KMS-11 (cell line): ENCODE data around the gene ARHGEF10L.

Experiments used
- H2AFZ ChIP-seq: fragments of 200-600 bp; sonication (generic); 2 replicates; pipeline ENCODE4 v1.6.1; 2016; ENCODE audit warnings: antibody characterized with exemption, mixed run types, low read depth
- H3K27ac ChIP-seq: fragments of 200-600 bp; sonication (generic); 2 replicates; pipeline ENCODE4 v1.6.1; 2016; ENCODE audit warnings: mild to moderate bottlenecking, mixed run types
- H3K27me3 ChIP-seq: fragments of 200-600 bp; sonication (generic); 2 replicates; pipeline ENCODE4 v1.6.1; 2017; ENCODE audit warnings: mild to moderate bottlenecking, low read depth, mixed run types, moderate library complexity; ENCODE audit not compliant: insufficient read depth
- H3K36me3 ChIP-seq: fragments of 200-600 bp; sonication (generic); 2 replicates; pipeline ENCODE4 v1.6.1; 2017; ENCODE audit warnings: mild to moderate bottlenecking, mixed run types; ENCODE audit not compliant: insufficient read depth
- H3K4me1 ChIP-seq: fragments of 200-600 bp; sonication (generic); 2 replicates; pipeline ENCODE4 v1.6.1; 2016; ENCODE audit warnings: mild to moderate bottlenecking, low read depth, mixed run types; ENCODE audit not compliant: poor library complexity, severe bottlenecking
- H3K4me2 ChIP-seq: fragments of 200-600 bp; sonication (generic); 2 replicates; pipeline ENCODE4 v1.7.0; 2016; ENCODE audit warnings: mild to moderate bottlenecking, mixed run types
- H3K4me3 ChIP-seq: fragments of 200-600 bp; sonication (generic); IDR thresholded peaks from 2 replicates; pipeline ENCODE4 v1.6.1; 2017; ENCODE audit warnings: low read depth, low read length, mixed read lengths; ENCODE audit not compliant: insufficient read depth
- H3K79me2 ChIP-seq: fragments of 200-600 bp; sonication (generic); 2 replicates; pipeline ENCODE4 v1.6.1; 2016; ENCODE audit warnings: low read depth, mixed run types; ENCODE audit not compliant: insufficient read depth
- H3K9ac ChIP-seq: fragments of 200-600 bp; sonication (generic); 2 replicates; pipeline ENCODE4 v1.6.1; 2016; ENCODE audit warnings: mild to moderate bottlenecking, mixed run types
- H4K20me1 ChIP-seq: fragments of 200-600 bp; sonication (generic); 2 replicates; pipeline ENCODE4 v1.6.1; 2016; ENCODE audit warnings: mild to moderate bottlenecking, mixed run types; ENCODE audit not compliant: insufficient read depth
- TF ChIP-seq, protein P1 (sequence below): fragments of 200-600 bp; sonication (generic); conservative IDR thresholded peaks from 2 replicates; pipeline ENCODE4 v1.6.1; 2017; ENCODE audit warnings: low read depth, mild to moderate bottlenecking, antibody characterized with exemption, low read length, moderate library complexity, mixed read lengths

ARHGEF10L gene

GRCh38 chr1:17668624-17669175 lies 129.2 kb downstream of the ARHGEF10L start:
- Histone ChIP-seq H3K9ac (no peak overlapping the region), H3K79me2 (no peaks in the 10 kb centered on the region), H3K4me2 (no peak overlapping the region), H3K27ac (no peak overlapping the region), H3K4me3 (no peak overlapping the region), H2AFZ (no peak overlapping the region), H3K36me3 (no peaks in the 10 kb centered on the region), H3K27me3 (no peaks in the 10 kb centered on the region; the same call in 1 of the 2 replicates), H3K4me1 (no peaks in the 10 kb centered on the region), H4K20me1 (no peaks in the 10 kb centered on the region)
- TF ChIP-seq, protein P1, sequence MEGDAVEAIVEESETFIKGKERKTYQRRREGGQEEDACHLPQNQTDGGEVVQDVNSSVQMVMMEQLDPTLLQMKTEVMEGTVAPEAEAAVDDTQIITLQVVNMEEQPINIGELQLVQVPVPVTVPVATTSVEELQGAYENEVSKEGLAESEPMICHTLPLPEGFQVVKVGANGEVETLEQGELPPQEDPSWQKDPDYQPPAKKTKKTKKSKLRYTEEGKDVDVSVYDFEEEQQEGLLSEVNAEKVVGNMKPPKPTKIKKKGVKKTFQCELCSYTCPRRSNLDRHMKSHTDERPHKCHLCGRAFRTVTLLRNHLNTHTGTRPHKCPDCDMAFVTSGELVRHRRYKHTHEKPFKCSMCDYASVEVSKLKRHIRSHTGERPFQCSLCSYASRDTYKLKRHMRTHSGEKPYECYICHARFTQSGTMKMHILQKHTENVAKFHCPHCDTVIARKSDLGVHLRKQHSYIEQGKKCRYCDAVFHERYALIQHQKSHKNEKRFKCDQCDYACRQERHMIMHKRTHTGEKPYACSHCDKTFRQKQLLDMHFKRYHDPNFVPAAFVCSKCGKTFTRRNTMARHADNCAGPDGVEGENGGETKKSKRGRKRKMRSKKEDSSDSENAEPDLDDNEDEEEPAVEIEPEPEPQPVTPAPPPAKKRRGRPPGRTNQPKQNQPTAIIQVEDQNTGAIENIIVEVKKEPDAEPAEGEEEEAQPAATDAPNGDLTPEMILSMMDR: no peak

- Histone ChIP-seq H3K27ac (no peak overlapping the region), H4K20me1 (no peaks in the 10 kb centered on the region), H3K27me3 (no peaks in the 10 kb centered on the region; the same call in 1 of the 2 replicates), H2AFZ (no peak overlapping the region), H3K79me2 (no peaks in the 10 kb centered on the region), H3K4me1 (no peaks in the 10 kb centered on the region), H3K4me3 (no peak overlapping the region), H3K9ac (no peak overlapping the region), H3K4me2 (no peak overlapping the region), H3K36me3 (no peaks in the 10 kb centered on the region)
- TF ChIP-seq, protein P1: no peak
These were observed 129.8 kb downstream of the ARHGEF10L start for GRCh38 chr1:17669305-17669704.

DNA sequence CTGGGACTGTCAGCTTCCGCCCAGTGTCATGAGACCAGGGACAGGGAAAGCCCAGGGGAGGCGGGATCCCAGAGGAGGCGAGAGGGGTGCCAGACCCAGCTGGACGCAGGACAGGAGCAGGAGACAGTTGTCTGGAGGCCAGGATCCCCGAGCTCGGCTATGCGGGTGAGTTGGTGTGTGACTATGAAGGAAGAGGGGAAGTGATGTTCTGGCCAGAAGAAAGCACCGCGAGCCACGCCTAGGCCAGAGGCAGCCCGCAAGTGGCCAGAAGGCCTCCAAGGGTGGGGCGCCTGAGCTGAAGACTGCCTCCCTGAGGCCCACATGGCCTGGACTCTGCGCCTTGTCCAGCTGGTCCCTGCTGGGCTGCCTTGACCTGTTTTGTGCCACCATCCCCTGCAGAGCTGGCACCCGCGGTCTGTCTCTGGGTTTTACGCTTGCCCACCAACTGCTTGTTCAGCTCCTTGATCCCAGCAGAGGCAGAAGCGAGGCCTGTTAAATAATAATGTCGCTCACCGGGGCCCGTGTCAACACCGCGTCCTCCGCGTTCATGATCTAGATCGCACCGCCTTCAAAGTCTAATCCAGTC lies 130.5 kb downstream of the ARHGEF10L start:
- TF ChIP-seq, protein P1: no peak
- H3K27ac ChIP-seq: no peak overlapping the region

GRCh38 chr1:17670587-17671313 lies 131.3 kb downstream of the ARHGEF10L start:
- Histone ChIP-seq H3K27ac (no peak overlapping the region), H3K9ac (no peak overlapping the region), H3K4me3 (no peak overlapping the region)

More for the DNA sequence above, 130.5 kb downstream of the ARHGEF10L start:
- Histone ChIP-seq H3K9ac (no peak overlapping the region), H3K4me1 (no peaks in the 10 kb centered on the region), H3K36me3 (no peaks in the 10 kb centered on the region), H4K20me1 (no peaks in the 10 kb centered on the region), H2AFZ (no peak overlapping the region), H3K27me3 (no peaks in the 10 kb centered on the region; the same call in 1 of the 2 replicates), H3K79me2 (no peaks in the 10 kb centered on the region), H3K4me2 (no peak overlapping the region), H3K4me3 (no peak overlapping the region)

More at GRCh38 chr1:17670587-17671313, 131.3 kb downstream of the ARHGEF10L start:
- no peaks in the 10 kb centered on the region for H3K79me2 ChIP-seq
- H3K36me3 ChIP-seq: no peaks in the 10 kb centered on the region
- H3K4me1 ChIP-seq: no peaks in the 10 kb centered on the region
- no peaks in the 10 kb centered on the region for H4K20me1 ChIP-seq
- TF ChIP-seq, protein P1: no peak
- no peaks in the 10 kb centered on the region; the same call in 1 of the 2 replicates for H3K27me3 ChIP-seq
- no peak overlapping the region for H2AFZ ChIP-seq
- H3K4me2 ChIP-seq: no peak overlapping the region
